ENCODE results near the gene XYLT2.
"Not testable (repeated sequence)": the region's sequence is repeated elsewhere in the genome, so short reads cannot be mapped to it uniquely, and the experiment has no call there.

Gene XYLT2

DNA sequence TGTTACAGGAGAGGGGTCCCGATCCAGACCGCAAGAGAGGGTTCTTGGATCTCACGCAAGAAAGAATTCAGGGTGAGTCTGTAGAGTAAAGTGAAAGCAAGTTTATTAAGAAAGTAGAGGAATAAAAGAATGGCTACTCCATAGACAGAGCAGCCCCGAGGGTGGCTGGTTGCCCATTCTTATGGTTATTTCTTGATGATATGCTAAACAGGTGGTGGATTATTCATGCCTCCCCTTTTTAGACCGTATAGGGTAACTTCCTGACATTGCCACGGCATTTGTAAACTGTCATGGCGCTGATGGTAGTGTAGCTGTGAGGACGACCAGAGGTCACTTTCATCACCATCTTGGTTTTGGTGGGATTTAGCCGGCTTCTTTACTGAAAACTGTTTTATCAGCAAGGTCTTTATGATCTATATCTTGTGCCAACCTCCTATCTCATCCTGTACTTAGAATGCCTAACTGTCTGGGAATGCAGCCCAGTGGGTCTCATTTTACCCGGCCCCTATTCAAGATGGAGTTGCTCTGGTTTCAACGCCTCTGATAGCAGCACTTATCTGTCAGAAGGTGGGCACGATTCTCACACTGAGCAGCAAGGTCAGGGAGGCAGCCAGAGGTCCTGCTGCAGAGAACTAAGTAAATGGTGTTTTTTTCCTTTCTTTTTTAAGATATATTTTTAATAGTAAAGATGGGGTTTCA lies 26.5 kb upstream of the XYLT2 start:
- DNase-seq (ENCODE audit: low spot score): no peak

- no peak for DNase-seq (ENCODE audit: low spot score)
Measured at GRCh38 chr17:50322271-50322670, 23.7 kb upstream of the XYLT2 start.

DNA sequence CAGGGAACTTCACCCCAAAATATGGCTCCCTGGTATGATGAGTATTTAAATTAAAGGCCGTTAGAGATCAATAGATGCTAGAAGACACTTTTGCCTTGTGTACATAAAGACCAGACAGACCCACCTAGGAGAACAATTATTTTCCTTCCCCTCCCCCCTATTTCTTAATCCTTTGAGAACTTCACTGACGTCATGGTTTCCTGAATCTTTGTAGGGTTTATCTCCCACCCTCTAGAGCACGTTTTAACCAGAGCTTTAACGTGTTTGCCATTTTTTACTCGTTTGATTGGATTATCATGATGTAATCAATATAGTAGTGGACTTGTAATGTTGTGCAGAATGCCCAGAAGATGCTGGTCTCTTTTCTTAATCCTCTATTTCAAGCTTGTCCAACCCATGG lies 22.9 kb upstream of the XYLT2 start:
- DNase-seq (ENCODE audit: low spot score): no peak

DNA sequence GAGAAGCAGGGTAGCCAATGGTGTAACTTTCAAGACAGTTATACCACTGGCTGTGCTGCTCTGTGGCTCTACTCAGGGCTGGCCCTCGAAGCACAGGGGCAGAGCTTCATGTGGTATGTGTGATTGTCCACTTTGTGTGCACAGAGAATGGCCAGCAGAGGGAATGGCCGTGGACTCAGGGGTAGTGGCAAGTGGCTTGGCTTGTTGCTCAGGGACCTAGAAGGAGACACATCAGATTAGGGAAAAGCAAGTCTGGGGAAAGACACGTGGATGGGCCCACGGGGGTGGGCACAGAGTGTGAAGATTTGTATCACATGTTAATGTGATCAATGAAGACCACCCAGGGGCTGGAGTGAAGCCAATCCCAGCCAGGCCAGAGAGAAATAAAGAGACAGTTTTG lies 20.0 kb upstream of the XYLT2 start:
- DNase-seq (ENCODE audit: low spot score): no peak

- no peak for DNase-seq (ENCODE audit: low spot score)
Measured at GRCh38 chr17:50326831-50327364, 19.0 kb upstream of the XYLT2 start.

DNA sequence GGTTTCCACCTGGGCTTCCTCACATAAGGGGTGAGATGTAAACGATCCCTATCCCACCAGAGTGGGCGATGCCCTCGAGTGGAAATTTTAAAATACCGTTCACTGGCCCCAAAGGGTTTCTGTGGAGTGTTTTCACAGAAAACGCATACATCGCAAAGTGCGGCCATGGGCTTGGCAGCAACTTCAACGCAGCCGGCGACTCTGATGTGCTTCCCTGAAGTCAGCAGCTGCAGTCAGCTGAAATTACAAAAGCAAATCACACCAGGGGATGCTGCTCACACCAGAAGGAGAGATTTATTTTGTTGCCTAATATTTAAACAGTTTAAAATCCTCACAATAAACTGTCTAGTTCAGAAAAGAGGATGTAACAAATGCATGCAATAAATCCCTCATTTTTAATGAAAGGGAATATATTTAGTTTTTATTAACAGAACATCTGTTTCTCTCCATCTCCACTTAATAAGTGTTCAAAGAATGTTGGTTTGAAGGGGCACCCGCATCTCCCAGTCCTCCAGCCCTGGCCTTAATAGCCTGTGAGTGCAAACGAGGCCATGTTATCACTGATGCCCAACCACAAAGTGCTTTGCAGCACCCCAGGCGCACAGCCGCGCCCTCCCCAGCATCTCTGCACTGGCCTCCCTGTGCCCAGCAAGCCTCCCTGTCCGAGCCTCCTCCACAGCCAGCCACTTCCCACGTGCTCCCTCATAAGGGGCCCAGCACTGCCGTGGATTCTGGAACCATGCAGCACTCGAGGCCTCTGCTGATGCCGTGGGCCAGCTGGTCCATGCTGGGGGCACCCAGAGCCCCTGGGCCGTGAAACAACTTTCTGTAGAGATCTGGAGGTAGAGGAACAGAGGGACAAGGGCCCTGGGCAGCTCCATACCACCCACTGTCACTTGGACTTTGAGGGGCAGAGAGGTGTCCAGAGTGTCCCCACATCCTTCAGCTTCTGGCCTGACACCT lies 17.3 kb upstream of the XYLT2 start:
- no peak for DNase-seq (ENCODE audit: low spot score)

- DNase-seq (ENCODE audit: low spot score): no peak
Measured at GRCh38 chr17:50329716-50330115, 16.2 kb upstream of the XYLT2 start.

DNA sequence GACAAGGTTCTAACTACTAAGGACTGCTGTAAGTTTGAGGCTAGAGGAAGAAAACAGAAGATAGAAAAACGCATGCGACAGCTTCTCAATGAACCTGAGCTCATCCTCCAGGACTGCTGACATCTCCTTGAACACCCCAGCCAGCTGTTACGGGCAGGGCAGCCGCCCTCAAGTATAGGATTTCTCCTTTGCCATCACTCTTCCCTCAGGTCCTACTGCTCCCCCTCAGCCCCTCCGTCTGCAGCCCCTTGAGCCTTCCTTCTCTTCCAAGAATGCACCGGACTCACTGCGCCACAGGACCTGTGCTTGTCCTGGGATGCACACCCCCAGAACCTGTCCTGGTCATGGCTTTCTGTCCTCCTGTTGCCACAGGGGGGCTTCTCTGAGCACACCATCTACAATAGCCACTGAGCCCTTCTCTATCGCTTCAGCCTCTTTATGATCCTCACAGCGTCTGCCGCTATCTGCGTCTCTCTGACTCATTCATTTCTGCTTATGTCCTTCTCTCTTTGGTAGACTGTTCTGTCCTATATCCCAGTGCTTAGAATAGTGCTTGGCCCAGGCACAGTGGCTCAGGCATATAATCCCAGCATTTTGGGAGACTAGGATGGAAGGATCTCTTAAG lies 15.7 kb upstream of the XYLT2 start:
- no peak for DNase-seq (ENCODE audit: low spot score)

DNA sequence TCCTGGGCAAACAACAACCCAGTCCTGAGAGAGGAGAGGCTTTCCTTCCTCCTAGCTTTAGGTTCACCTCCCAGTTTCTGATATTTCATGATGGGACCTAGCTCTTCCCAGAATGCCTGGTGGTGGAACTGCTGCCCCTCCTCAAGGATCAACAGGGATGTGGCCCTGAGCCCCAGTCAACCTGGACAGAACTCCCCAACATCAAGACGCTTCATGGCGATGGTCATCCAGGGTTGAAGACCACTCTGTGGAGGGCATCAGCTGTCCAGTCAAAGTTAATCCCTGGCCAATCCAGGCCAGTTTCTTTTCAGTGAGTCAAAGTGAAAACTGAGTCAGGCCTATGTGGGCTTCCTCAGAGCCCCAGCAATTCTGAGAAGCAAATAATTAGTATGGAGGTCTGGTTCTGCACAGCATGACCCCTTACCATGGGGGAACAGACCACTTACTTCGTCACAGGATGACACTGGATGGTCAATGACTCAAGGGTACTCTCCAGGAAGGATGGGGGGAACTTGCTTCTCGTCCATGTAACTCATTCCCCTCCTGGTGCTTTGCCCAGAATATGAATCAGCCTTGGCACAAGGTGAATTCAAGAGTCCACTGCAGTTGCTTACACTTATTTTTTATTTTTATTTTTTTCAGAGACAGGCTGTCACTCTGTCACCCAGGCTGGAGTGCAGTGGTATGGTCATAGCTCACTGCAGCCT lies 14.7 kb upstream of the XYLT2 start:
- DNase-seq (ENCODE audit: low spot score): no peak

DNA sequence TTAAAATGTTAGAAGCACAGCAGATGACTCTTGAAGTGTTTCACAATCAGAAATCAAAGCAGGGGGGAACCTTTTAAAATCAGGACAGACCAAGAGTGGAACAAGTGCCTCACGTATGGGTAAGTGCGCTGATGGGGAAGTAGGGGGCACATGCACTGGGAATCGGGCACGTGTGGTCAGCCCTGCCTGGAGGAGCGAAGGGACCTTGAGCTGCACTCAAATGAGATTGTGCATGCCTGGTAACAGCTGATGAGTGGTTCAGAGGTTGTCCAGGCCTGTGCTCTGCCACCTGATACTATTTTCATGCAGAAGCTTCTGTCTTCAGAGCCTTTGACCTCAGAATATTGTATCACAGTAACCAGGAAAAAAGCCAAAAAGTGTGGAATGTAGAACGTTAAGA lies 13.7 kb upstream of the XYLT2 start:
- no peak for DNase-seq (ENCODE audit: low spot score)

GRCh38 chr17:50333291-50334057 lies 12.5 kb upstream of the XYLT2 start:
- DNase-seq (ENCODE audit: low spot score): not testable (repeated sequence)

GRCh38 chr17:50337956-50338355 lies 8.0 kb upstream of the XYLT2 start:
- no peak for DNase-seq (ENCODE audit: low spot score)

- DNase-seq (ENCODE audit: low spot score): no peak
Measured at GRCh38 chr17:50338645-50339044, 7.3 kb upstream of the XYLT2 start.

DNA sequence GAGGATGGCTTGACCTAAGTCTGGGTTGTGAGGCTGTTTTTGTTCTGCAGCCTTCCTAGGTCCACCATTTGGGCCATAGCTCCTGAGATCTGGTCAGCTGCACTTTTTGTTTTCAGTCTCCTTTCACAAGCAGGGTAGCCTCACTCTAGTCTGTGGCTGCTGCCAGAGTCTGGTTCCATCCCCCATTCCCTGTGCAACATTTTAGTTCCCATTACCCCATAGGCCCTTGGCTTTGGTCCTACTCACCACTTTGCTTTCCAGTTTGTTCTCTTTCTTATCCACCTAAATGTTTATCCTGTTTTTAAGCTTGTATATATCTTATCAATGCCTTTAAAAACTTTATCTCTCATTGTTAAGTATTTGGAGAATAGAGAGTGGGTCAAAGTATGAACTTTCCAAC lies 6.5 kb upstream of the XYLT2 start:
- DNase-seq (ENCODE audit: low spot score): no peak

DNA sequence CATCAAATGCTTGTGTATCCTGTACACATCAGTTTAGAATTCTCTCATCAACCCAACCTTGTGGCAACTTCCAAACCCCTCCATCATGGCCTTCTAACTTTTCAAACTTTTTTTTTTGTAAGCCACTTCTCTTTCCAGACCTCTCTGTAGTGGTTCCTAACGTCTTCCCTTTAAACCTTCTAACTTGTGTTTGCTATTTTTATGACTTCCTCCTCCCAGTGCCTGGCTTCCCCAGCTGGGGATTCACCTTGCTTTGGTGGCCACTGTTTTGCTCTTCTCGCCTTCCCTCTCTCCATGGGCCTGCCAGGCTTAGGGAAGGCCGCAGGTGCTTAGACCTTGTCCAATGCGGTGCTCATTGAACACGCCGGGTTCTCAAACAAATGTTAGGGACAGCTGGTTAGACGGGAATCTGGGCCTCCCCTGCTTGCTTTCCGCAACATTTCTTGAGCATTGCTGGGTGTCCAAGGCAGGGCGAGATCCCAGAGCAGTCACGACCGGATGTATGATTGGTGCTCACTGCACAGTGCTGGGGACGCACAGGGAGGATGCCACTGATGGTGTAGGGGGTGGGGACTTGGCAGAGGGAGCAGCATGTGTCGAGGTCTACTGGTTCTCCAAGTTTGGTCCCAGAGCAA lies 1.1 kb upstream of the XYLT2 start:
- DNase-seq (ENCODE audit: low spot score): no peak

DNA sequence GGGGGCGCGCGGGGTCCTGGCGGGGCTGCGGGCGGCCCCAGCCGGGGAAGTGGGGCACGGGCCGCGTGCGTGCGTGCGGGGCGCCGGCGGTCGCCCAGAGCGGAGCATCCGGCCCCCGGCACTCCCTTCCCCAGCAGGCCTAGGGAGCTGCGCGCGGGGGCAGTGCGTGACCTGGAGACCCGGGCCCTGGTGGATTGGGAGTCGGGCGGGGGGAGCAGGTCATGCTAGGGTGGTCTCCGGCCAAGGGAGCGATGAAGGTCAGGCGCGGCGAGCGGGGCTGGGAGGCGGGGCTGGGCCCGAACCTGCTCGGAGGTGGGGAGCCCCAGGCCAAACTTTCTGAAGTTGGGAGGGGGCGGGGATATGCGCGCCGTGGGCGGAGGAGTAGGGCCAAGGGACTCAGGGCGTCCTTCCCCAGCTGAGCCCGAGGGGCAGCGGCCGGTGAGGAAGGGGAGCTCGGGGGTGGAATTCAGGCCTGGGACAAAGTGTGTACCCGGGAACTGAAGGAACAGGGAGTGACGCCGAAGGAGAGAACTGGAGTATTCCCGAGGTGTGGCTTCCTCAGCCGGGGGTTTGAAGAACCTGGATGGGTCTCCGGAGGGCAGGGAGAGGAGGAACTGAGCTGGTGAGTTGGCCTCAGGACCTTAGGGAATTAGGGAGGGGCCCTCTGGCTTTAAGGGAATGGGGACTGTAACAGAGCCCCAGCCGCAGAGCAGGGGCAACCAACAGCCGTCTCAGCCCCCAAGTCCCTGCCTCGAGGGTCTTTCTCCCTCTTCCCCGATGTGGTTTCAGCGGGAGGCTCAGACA lies 589 bp downstream of the XYLT2 start:
- DNase-seq (ENCODE audit: low spot score): no peak

DNA sequence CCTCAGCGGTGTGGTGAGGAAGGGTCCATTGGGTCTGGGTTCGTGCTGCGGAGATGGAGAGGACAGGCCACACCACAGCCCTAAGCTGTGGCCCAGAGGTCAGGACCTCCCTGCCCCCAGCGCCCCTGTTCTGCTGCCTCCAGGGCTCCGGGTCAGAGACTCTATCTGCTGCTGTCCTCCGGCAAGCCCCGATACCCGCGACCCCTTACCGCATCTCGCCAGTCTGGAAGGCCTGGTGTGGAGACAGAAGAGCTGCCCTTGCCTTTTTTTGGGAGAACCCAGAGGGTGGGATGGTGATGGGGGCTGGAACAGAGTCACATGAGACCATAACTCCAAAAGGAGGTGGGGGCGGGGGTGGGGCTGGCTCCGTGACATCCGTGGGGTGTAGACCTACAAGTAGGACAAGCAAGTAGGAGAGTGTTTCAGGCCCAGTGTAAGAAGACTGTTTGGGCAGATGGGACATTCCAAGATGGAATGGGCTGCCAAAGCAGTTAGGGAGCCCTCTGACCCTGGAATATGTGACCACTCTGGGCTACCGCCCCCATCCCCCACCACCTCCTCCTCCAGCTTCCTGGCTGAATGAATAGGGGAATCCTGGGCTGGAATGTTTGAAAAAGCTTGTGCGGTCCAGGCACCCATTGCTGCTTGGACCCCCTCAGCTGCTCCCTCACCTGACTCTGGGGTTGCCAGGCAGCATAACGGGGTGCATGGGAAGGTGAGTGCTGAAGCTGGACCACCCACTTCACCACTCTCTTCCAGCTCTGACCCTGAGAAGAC lies 1.4 kb downstream of the XYLT2 start:
- DNase-seq (ENCODE audit: low spot score): no peak

DNA sequence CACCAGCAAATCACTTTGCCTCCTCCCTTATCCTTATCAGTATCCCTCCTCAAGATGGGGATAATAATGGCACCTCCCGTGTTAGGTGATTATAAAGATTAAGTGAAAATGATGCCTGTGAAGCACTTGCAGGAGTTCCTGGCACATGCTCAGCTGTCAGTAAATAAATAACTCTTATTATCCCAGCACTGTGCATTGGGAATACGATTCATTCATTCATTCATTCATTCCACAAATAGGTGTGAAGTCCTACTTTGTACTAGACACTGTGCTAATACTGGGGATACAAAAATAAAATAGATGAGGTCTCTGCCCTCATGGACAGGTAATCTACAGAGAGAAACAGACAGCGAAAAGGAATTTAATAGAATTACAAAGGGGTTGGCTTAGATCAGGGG lies 2.0 kb downstream of the XYLT2 start:
- DNase-seq (ENCODE audit: low spot score): no peak
